T-helper 1 cell (primary cell): Measurements from ENCODE around the gene RAB10.
"Not testable (repeated sequence)": the region's sequence is repeated elsewhere in the genome, so short reads cannot be mapped to it uniquely, and the experiment has no call there.

Source experiments
- DNase-seq, 5 donors: peaks; one replicate each; pipeline ENCODE4 v3.0.0-alpha.2; 2012 to 2020

RAB10 gene

DNA sequence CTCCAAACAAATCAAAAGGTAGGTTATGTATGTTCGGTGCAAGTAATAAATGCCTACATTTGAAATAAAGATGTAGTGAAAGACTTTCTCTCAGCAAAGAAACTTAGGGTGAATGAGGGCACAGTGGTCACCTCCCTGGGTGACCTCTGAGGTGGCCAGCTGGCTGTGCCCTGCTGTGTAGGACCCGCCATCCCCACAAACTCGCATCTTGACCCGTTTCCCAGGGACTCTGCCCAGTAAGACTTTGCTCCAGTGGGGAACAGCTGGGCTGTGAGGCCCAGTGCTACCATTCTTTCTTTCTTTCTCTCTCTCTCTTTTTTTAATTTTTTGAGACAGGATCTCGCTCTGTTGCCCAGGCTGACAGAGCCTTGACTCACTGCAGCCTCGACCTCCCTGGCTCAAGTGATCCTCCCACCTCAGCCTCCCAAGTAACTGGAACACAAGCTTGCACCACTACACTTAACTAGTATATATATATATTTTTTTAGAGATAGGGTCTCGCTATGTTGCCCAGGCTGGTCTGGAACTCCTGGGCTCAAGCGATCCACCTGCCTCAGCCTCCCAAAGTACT is 130.8 kb downstream of the RAB10 start:
- no peak for DNase-seq

DNA sequence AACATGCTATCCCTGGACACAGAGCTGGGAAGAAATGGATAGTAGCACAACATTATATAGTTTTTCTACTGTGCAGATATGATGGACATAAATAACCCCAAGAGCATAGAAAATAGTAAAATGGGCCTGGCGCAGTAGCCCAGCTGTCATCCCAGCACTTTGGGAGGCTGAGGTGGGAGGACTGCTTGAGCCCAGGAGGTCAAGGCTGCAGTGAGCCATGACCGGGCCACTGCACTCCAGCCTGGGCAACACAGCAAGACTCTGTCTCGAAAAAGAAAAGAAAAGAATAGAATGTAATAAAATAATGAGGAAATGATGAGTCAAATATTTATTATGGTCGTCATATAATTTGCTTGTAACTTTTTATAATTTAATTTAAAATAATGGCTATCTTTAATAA is 131.5 kb downstream of the RAB10 start:
- DNase-seq, result no peak

DNA sequence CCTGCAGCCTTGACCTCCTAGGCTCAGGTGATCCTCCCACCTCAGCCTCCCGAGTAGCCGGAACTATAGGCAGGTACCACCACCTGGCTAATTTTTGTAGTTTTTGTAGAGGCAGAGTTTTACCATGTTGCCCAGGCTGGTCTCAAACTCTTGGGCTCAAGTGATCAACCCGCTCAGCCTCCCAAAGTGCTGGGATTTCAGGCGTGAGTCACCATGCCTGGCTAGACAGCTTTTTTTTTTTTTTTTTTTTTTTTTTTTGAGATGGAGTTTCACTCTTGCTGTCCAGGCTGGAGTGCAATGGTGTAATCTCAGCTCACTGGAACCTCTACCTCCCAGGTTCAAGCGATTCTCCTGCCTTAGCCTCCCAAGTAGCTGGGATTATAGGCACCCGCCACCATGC is 132.7 kb downstream of the RAB10 start:
- DNase-seq, result not testable (repeated sequence)

DNA sequence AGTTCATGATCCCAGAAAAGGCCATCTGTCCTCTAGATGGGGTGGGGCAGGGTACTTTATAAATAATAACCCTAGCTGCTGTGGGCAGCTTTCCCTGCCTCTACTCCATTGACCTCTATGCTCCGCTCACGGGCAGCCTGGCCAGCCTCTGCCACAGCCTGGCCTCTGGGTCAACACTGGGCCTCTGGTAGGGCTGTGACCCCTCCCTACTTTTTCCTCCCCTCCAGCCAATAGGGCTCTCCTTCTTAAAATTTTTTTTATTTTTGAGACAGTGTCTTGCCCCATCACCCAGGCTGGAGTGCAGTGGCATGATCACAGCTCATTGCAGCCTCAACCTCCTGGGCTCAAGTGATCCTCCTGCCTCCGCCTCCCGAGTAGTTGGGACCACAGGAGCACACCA is 134.9 kb downstream of the RAB10 start:
- DNase-seq, result no peak

DNA sequence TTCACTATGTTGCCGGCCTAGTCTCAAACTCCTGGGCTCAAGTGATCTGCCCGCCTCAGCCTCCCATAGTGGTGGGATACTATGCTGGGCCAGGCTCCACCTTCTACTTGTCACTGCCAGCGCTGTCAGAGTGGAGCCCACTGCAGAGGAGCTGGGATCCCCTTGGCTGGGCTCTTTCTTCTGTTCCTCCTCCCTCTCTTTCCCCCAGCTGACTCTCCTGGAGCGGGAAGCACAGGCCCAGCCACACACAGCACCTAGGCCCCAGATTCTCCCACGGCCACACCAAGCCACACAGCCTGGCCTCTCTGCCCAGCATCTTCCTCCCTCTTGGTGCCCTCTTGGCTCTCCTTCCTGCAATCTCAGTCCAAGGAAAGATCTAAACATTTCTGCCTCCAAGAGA is 135.3 kb downstream of the RAB10 start:
- no peak for DNase-seq

DNA sequence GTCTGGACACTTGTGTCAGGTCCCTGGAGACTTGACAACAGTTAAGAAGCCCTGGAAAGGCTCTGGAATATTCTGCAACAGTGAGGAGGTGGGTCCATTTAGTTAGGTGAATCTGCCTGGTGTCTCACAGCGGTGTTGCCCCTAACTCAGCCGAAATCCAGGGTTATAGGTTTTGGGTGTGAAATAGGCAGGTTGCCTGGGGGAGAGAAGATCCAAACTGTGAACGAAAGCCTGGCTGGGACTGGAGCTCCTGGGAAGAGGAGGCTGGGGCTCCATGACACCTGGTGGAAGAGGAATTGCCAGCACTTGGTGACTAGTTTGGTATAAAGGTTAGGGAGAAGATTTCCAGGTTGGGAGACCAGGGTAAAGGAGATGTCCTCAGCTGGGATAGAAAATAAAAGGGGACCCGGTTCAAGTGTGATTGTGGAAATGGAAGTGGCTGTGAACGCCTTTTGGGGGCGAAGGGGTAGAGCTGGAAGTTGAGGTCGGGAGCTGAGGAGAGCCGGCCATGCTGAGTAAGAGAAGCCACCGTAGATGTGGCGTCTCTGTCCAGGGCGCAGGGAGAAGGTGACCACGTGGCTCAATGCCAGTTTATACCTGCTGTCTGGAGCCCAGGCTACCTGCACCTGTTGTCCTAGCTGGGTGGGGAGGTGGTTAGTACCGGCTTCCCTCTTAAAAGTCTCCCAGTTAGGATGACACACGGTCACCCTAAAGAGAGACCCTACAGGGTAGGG is 136.0 kb downstream of the RAB10 start:
- no peak for DNase-seq

GRCh38 chr2:26170795-26171194 is 136.9 kb downstream of the RAB10 start:
- no peak for DNase-seq

DNA sequence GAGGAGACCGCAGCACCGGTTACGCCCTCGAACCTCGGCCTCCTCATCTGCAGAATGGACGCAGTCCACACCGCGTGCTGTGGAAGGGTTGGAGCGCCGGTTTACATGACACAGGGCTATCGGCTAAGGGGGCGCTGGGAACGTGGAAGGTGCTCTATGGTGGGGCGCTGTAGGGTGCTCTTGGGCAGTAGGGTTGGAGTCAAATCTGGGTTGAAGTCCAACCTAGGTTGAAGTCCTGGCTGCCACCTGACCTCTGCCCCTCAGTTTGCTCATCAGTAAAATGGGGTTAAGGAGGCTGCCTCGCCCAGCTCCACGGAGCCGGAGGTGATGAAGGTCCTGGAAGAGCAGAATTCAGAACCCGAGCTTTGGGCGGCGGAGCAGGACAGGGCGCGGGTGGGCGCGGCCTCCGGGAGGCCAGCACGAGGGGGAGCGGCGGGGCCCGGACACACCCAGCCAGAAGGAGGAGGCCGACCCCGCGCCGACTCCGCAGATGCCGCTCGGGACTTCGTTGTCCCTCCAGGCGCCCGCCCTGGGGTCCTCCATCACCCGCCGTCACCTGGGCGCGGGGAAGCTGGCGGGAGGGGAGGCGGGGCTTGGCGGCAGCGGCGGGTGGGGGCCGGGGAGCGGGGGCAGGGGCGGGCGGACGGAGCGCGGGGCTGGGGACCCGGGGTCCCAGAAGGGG is 138.4 kb downstream of the RAB10 start:
- no peak for DNase-seq

DNA sequence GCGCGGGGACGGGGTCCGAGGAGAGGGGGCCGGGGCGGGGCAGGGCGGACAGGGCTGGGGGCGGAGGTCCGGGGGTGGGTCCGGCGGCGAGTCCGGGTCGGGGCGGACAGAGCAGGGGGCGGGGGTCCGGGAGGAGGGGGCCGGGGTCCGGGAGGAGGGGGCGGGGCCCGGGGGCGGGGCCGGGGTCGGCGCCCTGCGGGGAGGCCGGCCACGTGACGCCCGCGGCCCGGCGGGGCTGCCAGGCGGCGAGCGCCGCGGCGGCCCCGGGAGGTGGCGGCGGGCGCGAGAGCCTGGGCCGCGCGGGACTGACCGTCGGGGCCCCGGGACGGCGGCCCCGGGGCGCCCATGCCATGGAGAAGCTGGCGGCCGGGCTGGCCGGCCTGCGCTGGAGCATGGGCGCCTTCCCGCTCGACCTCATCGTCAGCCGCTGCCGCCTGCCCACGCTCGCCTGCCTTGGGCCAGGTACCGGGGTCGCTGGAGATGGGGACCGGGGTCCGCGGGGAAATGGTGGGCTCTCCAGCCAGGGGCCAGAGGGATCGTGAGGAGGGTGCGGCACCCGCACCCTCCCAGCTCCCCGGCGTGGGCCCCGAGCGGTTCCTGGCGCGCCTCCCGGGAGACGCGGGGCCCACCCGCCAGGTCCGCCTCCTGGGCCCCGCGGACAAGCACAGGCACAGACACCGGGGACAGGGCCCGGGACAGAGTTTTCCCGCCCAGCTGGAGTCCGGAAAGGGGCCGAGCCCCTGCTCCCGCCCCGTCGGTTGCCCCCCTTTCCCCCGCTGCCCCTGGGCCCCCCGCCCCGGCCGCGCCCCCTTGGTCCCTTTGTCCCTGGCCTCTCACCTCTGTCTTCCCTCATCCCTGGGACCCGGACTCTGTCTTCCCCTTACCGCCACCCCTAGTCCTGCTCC is 139.2 kb downstream of the RAB10 start, which contains the start of gene GAREM2:
Gene GAREM2 (plus strand): TSS at position 218 of the 905 bp plus-strand sequence. CDS start 133 bp downstream, at position 351.
- DNase-seq, result no peak

GRCh38 chr2:26173776-26174482 is 140.0 kb downstream of the RAB10 start:
- no peak for DNase-seq

DNA sequence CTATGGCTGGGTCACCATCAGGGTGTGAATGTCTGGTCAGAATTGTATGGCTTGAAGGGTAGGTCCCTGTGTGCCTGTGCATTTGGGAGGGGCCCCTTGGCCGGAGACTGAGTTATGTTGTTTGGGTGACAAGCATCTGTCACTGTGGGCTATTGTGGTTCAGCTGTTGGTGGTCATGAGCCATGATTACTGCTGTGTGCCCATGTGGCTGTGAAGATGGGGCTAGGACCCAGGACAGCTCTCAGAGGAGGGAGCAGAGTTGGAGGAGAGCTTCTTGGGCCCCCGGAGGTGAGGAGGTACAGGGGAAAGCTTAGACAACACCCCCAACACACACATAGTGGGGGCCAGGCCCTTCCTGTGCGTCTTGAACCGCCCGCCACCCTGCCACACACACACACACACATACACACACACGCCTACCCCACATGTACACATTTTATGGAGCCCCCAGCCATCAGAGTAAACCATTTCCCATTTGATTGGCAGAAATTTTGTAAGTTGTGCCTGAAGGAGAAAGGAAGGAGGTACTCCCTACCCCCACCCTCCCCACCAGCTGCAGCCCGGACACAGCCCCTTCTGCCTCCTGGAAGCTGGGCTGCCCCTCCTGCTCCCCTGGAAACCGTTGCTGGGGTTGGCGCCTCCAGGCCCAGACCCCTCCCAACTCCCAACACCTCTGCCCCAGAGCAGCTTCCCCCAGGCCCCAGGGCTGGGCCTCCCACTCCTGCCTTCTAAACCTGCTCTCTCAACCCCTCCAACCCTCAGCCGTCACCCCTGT is 141.0 kb downstream of the RAB10 start:
- DNase-seq, result no peak

DNA sequence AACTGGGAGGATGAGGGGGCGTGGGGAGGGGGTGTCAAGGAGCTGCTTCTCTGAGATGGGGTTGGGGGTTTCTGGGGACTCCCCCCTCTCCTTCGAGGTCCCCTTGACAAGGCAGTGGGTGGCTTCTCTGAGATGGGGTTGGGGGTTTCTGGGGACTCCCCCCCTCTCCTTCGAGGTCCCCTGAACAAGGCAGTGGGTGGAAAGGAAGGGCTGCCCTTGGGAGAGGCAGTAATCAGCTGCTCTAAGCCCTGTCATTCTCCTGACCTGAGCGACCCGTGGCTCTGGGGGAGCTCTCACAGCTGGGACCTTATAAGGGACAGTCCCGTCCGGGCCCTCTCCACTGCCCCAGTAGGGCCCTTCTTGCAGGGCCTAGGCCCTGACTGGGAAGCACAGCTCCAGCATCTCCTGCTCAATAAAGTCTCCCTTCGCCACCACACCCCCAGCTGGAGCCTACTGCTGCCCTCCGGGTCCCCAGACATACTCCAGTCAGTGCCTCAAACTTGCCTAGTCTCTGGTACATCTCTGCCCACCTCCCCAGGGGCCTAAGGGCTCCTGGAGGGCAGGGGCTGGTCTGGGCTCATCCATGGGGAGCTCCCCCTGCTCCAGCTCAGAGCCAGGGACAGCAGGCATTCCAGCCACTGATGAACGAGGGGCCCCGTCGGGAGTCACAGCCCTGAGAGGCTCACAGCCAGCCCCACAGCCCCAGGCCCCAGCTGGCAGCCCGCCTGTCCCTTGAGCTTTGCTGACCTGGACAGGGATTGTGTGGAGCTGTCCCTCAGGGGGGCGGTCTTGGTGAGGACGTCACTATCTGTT is 141.8 kb downstream of the RAB10 start:
- DNase-seq, result no peak

DNA sequence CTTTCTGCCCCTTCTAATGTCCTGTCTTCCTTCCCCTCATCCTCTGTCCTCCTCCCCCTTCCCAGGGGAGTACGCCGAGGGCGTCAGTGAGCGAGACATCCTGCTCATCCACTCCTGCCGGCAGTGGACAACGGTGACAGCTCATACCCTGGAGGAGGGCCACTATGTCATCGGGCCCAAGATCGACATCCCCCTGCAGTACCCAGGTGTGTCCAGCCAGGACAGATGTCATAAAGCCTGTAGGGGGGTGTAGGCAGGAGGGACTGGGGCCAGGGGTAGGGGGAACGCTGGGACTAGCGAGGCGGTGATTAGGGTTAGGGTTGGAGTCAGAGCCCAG is 142.4 kb downstream of the RAB10 start:
- no peak for DNase-seq

DNA sequence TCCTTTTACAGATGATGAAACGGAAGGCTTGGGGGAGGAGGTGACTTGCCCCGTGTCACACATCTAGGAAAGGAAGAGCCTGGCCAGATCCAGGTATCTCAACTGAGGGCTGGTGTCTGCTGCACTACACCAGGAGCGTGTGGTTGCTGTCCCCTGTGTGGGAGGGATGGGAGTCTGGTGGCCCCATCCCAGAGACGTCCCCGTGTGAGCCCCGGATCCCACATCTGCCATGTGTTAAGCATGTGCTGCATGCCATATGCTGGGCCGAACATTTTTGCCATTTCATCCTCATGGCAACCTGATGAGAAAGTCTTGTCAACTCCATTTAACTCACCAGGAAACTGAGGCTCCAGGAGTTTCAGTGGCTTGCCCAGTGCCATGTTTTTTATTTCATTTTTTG is 143.2 kb downstream of the RAB10 start:
- DNase-seq, result no peak

DNA sequence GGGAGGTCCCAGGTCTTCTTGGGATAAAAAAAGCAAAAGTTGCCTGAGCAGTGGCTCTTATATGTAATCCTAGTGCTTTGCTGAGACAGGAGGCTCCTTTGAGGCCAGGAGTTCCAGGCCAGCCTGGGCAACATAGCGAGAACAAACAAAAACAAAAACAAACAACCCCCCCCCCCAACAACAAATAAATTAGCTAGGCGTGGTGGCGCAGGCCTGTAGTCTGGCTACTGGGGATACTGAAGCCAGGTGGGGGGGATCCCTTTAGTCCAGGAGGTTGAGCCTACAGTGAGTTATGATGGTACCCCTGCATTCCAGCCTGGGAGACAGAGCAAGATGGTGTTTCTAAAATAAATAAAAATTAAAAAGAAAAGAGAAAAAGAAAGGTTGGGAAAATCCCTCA is 144.4 kb downstream of the RAB10 start:
- no peak for DNase-seq

DNA sequence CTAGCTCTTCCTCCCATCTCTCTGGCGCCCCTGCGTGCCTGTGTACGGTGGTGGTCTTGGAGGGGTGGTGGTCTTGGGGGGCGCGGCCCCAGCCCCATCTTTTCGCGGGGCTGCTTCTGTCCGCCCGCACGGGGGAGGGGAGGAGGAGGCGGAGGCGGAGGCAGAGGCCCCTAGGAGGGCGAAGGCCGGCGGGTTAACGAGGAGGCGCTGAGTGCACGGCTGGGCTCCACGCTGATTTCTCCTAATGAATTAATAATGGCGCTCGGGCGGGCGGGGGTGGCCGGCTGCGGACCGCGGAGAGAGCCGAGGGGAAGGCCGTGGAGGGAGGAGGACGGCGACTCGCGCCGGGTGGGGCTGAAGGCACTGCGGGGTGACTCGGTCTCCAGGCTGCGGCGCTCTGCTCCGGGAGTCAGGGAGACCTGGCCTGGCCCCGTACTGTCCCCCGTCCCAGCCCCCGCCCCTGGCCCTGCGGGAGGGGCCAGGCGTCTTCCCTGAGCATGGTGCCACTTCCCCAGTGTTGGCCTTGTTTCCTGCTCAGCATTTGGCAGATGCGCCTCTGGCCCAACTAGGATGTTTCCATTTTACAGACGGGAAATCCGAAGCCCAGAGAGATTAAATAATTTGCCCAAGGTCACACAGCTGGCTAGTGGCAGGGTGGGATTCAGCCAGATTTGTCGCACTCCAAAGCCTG is 145.0 kb downstream of the RAB10 start:
- no peak for DNase-seq

GRCh38 chr2:26179446-26179913 is 145.6 kb downstream of the RAB10 start:
- DNase-seq, result no peak

DNA sequence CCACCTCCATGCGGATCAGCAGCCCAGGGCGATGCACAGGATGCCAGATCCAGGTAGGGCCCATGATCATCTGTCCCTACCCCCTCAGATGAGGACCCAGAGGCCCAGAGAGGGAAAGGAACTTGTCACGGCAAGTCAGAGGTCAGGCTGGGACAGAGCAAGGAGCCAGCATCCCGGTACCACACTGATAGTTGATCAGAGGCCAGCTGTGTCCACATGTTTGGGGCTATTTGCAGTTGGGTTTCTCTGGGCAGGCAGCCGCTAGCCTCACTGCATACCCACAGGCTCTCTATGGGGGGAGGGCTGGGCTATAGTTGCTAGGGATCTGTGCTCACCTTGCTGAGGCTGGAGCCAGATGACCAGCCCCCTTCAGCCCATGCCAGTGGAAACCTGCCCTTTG is 148.6 kb downstream of the RAB10 start:
- DNase-seq, result no peak

- DNase-seq, result no peak
These were observed 149.2 kb downstream of the RAB10 start for GRCh38 chr2:26182887-26183630.
